HEK293 (cell line): ENCODE results near the gene TUBB2A.
A peak's percentile ranks its signal among the peaks of the same experiment; 100 is the strongest.

Experiments used
- EGR2 ChIP-seq: fragments of 450-650 bp; formaldehyde crosslinking; IDR thresholded peaks from 2 replicates; pipeline ENCODE4 v1.5.1; 2016; ENCODE audit warnings: low read depth, missing biosample characterization, missing genetic modification characterization
- GFI1B ChIP-seq: fragments of 450-650 bp; formaldehyde crosslinking; IDR thresholded peaks from 2 replicates; pipeline ENCODE4 v1.5.1; 2016; ENCODE audit warnings: missing biosample characterization, missing genetic modification characterization
- GLI2 ChIP-seq: fragments of 450-650 bp; formaldehyde crosslinking; IDR thresholded peaks from 2 replicates; pipeline ENCODE4; 2017; ENCODE audit warnings: missing biosample characterization, missing genetic modification characterization, low read depth, borderline replicate concordance
- GLI4 ChIP-seq: fragments of 450-650 bp; formaldehyde crosslinking; IDR thresholded peaks from 2 replicates; pipeline ENCODE4 v1.5.1; 2016; ENCODE audit warnings: missing biosample characterization, missing genetic modification characterization
- KLF7 ChIP-seq: fragments of 450-650 bp; formaldehyde crosslinking; IDR thresholded peaks from 2 replicates; pipeline ENCODE4 v1.5.1; 2016; ENCODE audit warnings: missing biosample characterization, missing genetic modification characterization, borderline replicate concordance
- OSR2 ChIP-seq: fragments of 450-650 bp; formaldehyde crosslinking; IDR thresholded peaks from 2 replicates; pipeline ENCODE4 v1.5.1; 2016; ENCODE audit warnings: missing biosample characterization, missing genetic modification characterization
- SALL2 ChIP-seq: fragments of 450-650 bp; formaldehyde crosslinking; IDR thresholded peaks from 2 replicates; pipeline ENCODE4 v1.5.0; 2017; ENCODE audit warnings: missing biosample characterization, mild to moderate bottlenecking, missing genetic modification characterization, borderline replicate concordance
- ZFP69B ChIP-seq: fragments of 450-650 bp; formaldehyde crosslinking; IDR thresholded peaks from 2 replicates; pipeline ENCODE4 v1.5.1; 2016; ENCODE audit warnings: missing biosample characterization, missing genetic modification characterization
- ZNF132 ChIP-seq: fragments of 450-650 bp; formaldehyde crosslinking; IDR thresholded peaks from 2 replicates; pipeline ENCODE4 v1.5.1; 2017; ENCODE audit warnings: missing biosample characterization, missing genetic modification characterization, borderline replicate concordance
- ZNF335 ChIP-seq: fragments of 450-650 bp; formaldehyde crosslinking; conservative IDR thresholded peaks from 2 replicates; pipeline ENCODE4 v1.5.1; 2016; ENCODE audit warnings: missing biosample characterization, missing genetic modification characterization
- ZNF350 ChIP-seq: fragments of 450-650 bp; formaldehyde crosslinking; IDR thresholded peaks from 2 replicates; pipeline ENCODE4 v1.5.0; 2017; ENCODE audit warnings: missing biosample characterization, mild to moderate bottlenecking, missing genetic modification characterization
- ZNF629 ChIP-seq: fragments of 450-650 bp; formaldehyde crosslinking; IDR thresholded peaks from 2 replicates; pipeline ENCODE4 v1.5.1; 2017; ENCODE audit warnings: missing biosample characterization, missing genetic modification characterization
- ZNF670 ChIP-seq: fragments of 450-650 bp; formaldehyde crosslinking; IDR thresholded peaks from 2 replicates; pipeline ENCODE4 v1.5.1; 2016; ENCODE audit warnings: missing biosample characterization, missing genetic modification characterization, low read depth
- ZNF830 ChIP-seq: fragments of 450-650 bp; IDR thresholded peaks from 2 replicates; pipeline ENCODE4 v1.5.0; 2018; ENCODE audit warnings: missing biosample characterization, missing genetic modification characterization, low read depth, mild to moderate bottlenecking, moderate library complexity
- ZSCAN30 ChIP-seq: fragments of 450-650 bp; IDR thresholded peaks from 2 replicates; pipeline ENCODE4 v1.5.1; 2018; ENCODE audit warnings: missing biosample characterization, mild to moderate bottlenecking, missing genetic modification characterization, moderate library complexity
- TF ChIP-seq, protein P1 (sequence below): fragments of 450-650 bp; IDR thresholded peaks from 2 replicates; pipeline ENCODE4 v1.5.1; 2018; ENCODE audit warnings: missing biosample characterization, mild to moderate bottlenecking, missing genetic modification characterization
- TF ChIP-seq, protein P2 (sequence below): fragments of 450-650 bp; formaldehyde crosslinking; IDR thresholded peaks from 2 replicates; pipeline ENCODE4 v1.5.1; 2016; ENCODE audit warnings: missing biosample characterization, missing genetic modification characterization
- TF ChIP-seq, protein P3 (sequence below): fragments of 450-650 bp; formaldehyde crosslinking; IDR thresholded peaks from 2 replicates; pipeline ENCODE4 v1.5.1; 2017; ENCODE audit warnings: missing biosample characterization, missing genetic modification characterization
- TF ChIP-seq, protein P4 (sequence below): fragments of 450-650 bp; formaldehyde crosslinking; IDR thresholded peaks from 2 replicates; pipeline ENCODE4 v1.5.1; 2016; ENCODE audit warnings: missing biosample characterization, missing genetic modification characterization
- TF ChIP-seq, protein P5 (sequence below): fragments of 450-650 bp; formaldehyde crosslinking; optimal IDR thresholded peaks from 2 replicates; pipeline ENCODE3; 2016; ENCODE audit warnings: missing biosample characterization, mild to moderate bottlenecking, missing genetic modification characterization
- TF ChIP-seq, protein P6 (sequence below): sonication (generic); formaldehyde crosslinking; IDR thresholded peaks from 2 replicates; pipeline ENCODE4 v1.8.1; 2022; ENCODE audit warnings: mild to moderate bottlenecking, moderate library complexity, missing genetic modification reagents
- TF ChIP-seq, protein P7 (sequence below): fragments of 450-650 bp; formaldehyde crosslinking; conservative IDR thresholded peaks from 2 replicates; pipeline ENCODE4 v1.5.1; 2016; ENCODE audit warnings: low read depth, missing biosample characterization, missing genetic modification characterization

Gene TUBB2A

DNA sequence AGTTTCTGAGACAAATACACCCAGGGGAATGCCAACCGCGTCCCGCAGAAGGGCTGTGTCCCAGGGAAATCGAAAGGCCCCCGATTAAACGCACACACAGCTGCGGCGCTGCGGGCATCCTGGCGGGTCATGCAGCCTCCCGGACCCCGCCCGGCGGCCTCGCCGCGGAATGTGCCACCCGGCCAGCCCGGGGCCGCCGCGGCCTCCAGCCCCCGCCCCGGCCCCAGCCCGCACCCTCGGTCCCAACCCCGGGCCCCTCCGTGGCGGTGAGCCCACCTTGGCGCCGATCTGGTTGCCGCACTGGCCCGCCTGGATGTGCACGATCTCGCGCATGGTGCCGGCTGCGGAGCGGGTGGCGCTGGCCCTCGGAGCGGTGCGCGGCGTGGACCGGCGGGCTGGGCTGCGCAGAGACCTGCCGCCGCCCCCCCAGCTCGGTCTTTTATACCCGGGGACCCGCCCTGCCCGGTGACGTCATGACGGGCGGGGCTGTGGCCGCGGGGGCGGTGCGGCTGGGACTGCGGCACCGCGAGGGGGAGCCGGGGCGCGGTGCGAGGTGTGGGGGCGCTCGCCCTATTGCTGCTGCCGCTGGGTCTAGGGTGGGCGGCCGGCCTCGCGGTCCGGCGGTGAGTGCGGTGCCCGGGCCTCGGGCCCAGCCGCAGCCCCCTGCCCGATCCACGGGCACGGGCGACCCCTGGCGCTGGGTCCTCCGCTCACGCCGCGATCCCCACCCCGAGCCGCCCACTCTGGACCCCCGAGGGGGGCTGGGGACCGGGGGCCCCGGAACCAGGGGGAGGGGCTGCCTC is at the start of gene TUBB2A (continued):
- TF ChIP-seq, protein P1, sequence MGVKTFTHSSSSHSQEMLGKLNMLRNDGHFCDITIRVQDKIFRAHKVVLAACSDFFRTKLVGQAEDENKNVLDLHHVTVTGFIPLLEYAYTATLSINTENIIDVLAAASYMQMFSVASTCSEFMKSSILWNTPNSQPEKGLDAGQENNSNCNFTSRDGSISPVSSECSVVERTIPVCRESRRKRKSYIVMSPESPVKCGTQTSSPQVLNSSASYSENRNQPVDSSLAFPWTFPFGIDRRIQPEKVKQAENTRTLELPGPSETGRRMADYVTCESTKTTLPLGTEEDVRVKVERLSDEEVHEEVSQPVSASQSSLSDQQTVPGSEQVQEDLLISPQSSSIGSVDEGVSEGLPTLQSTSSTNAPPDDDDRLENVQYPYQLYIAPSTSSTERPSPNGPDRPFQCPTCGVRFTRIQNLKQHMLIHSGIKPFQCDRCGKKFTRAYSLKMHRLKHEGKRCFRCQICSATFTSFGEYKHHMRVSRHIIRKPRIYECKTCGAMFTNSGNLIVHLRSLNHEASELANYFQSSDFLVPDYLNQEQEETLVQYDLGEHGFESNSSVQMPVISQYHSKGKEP, result 0 out of 2 replicates have a peak, but pooled peaks have one; percentile 13
- TF ChIP-seq SALL2 (tag by site-specific recombination) (no peak), OSR2 (tag by site-specific recombination) (no peak), ZNF830 (tag by site-specific recombination) (no peak), ZSCAN30 (tag by site-specific recombination) (0 out of 2 replicates have a peak, but pooled peaks have one; percentile 46), KLF7 (tag by site-specific recombination) (peak; percentile 73; the same call in 1 of the 2 replicates), GLI4 (tag by site-specific recombination) (no peak), GFI1B (tag by site-specific recombination) (no peak), ZNF629 (tag by site-specific recombination) (no peak), ZNF132 (tag by site-specific recombination) (no peak), ZNF350 (tag by site-specific recombination) (no peak), GLI2 (tag by site-specific recombination) (no peak), EGR2 (no peak), ZFP69B (no peak), ZNF335 (no peak), ZNF670 (tag by site-specific recombination) (no peak)
- TF ChIP-seq, protein P2, sequence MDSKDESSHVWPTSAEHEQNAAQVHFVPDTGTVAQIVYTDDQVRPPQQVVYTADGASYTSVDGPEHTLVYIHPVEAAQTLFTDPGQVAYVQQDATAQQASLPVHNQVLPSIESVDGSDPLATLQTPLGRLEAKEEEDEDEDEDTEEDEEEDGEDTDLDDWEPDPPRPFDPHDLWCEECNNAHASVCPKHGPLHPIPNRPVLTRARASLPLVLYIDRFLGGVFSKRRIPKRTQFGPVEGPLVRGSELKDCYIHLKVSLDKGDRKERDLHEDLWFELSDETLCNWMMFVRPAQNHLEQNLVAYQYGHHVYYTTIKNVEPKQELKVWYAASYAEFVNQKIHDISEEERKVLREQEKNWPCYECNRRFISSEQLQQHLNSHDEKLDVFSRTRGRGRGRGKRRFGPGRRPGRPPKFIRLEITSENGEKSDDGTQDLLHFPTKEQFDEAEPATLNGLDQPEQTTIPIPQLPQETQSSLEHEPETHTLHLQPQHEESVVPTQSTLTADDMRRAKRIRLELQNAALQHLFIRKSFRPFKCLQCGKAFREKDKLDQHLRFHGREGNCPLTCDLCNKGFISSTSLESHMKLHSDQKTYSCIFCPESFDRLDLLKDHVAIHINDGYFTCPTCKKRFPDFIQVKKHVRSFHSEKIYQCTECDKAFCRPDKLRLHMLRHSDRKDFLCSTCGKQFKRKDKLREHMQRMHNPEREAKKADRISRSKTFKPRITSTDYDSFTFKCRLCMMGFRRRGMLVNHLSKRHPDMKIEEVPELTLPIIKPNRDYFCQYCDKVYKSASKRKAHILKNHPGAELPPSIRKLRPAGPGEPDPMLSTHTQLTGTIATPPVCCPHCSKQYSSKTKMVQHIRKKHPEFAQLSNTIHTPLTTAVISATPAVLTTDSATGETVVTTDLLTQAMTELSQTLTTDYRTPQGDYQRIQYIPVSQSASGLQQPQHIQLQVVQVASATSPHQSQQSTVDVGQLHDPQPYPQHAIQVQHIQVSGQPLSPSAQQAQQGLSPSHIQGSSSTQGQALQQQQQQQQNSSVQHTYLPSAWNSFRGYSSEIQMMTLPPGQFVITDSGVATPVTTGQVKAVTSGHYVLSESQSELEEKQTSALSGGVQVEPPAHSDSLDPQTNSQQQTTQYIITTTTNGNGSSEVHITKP, result peak; percentile 23; the same call in 1 of the 2 replicates
- TF ChIP-seq, protein P3, sequence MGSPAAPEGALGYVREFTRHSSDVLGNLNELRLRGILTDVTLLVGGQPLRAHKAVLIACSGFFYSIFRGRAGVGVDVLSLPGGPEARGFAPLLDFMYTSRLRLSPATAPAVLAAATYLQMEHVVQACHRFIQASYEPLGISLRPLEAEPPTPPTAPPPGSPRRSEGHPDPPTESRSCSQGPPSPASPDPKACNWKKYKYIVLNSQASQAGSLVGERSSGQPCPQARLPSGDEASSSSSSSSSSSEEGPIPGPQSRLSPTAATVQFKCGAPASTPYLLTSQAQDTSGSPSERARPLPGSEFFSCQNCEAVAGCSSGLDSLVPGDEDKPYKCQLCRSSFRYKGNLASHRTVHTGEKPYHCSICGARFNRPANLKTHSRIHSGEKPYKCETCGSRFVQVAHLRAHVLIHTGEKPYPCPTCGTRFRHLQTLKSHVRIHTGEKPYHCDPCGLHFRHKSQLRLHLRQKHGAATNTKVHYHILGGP (tag by site-specific recombination), result no peak
- TF ChIP-seq, protein P4, sequence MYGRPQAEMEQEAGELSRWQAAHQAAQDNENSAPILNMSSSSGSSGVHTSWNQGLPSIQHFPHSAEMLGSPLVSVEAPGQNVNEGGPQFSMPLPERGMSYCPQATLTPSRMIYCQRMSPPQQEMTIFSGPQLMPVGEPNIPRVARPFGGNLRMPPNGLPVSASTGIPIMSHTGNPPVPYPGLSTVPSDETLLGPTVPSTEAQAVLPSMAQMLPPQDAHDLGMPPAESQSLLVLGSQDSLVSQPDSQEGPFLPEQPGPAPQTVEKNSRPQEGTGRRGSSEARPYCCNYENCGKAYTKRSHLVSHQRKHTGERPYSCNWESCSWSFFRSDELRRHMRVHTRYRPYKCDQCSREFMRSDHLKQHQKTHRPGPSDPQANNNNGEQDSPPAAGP, result peak; percentile 58
- TF ChIP-seq, protein P5, sequence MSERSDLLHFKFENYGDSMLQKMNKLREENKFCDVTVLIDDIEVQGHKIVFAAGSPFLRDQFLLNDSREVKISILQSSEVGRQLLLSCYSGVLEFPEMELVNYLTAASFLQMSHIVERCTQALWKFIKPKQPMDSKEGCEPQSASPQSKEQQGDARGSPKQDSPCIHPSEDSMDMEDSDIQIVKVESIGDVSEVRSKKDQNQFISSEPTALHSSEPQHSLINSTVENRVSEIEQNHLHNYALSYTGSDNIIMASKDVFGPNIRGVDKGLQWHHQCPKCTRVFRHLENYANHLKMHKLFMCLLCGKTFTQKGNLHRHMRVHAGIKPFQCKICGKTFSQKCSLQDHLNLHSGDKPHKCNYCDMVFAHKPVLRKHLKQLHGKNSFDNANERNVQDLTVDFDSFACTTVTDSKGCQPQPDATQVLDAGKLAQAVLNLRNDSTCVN, result peak; percentile 71
- TF ChIP-seq, protein P6, sequence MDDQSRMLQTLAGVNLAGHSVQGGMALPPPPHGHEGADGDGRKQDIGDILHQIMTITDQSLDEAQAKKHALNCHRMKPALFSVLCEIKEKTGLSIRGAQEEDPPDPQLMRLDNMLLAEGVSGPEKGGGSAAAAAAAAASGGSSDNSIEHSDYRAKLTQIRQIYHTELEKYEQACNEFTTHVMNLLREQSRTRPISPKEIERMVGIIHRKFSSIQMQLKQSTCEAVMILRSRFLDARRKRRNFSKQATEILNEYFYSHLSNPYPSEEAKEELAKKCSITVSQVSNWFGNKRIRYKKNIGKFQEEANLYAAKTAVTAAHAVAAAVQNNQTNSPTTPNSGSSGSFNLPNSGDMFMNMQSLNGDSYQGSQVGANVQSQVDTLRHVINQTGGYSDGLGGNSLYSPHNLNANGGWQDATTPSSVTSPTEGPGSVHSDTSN (CRISPR knock-in tag), result peak; percentile 92
- TF ChIP-seq, protein P7, sequence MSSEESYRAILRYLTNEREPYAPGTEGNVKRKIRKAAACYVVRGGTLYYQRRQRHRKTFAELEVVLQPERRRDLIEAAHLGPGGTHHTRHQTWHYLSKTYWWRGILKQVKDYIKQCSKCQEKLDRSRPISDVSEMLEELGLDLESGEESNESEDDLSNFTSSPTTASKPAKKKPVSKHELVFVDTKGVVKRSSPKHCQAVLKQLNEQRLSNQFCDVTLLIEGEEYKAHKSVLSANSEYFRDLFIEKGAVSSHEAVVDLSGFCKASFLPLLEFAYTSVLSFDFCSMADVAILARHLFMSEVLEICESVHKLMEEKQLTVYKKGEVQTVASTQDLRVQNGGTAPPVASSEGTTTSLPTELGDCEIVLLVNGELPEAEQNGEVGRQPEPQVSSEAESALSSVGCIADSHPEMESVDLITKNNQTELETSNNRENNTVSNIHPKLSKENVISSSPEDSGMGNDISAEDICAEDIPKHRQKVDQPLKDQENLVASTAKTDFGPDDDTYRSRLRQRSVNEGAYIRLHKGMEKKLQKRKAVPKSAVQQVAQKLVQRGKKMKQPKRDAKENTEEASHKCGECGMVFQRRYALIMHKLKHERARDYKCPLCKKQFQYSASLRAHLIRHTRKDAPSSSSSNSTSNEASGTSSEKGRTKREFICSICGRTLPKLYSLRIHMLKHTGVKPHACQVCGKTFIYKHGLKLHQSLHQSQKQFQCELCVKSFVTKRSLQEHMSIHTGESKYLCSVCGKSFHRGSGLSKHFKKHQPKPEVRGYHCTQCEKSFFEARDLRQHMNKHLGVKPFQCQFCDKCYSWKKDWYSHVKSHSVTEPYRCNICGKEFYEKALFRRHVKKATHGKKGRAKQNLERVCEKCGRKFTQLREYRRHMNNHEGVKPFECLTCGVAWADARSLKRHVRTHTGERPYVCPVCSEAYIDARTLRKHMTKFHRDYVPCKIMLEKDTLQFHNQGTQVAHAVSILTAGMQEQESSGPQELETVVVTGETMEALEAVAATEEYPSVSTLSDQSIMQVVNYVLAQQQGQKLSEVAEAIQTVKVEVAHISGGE (tag by site-specific recombination), result no peak
